GM12891 (cell line): ENCODE data around the gene PPM1F.

ENCODE experiments used
- DNase-seq: peaks from one replicate; pipeline ENCODE4 v3.0.0; 2011; ENCODE audit warnings: low spot score; ENCODE audit not compliant: insufficient read length
- FAIRE-seq: peaks from 2 replicates; lab custom pipeline; 2011; peaks lifted over from hg19 to GRCh38; lab: Jason Lieb, UNC
- PAX5 ChIP-seq: IDR thresholded peaks from 2 replicates; pipeline ENCODE4 v1.6.1; 2011; ENCODE audit warnings: low read length, moderate library complexity, mild to moderate bottlenecking; ENCODE audit not compliant: insufficient read depth, severe bottlenecking
- POLR2A ChIP-seq: IDR thresholded peaks from 2 replicates; pipeline ENCODE4 v1.6.1; 2011; ENCODE audit warnings: low read depth, low read length, control low read depth
- POLR2AphosphoS5 ChIP-seq: IDR thresholded peaks from 2 replicates; pipeline ENCODE4 v1.6.1; 2011; ENCODE audit warnings: low read depth, low read length, control low read depth
- POU2F2 ChIP-seq: IDR thresholded peaks from 2 replicates; pipeline ENCODE4 v1.6.1; 2011; ENCODE audit warnings: low read depth, mild to moderate bottlenecking, control low read depth, low read length, moderate library complexity
- SPI1 ChIP-seq: IDR thresholded peaks from 2 replicates; pipeline ENCODE4 v1.6.1; 2011; ENCODE audit warnings: low read depth, low read length, control low read depth
- TAF1 ChIP-seq: IDR thresholded peaks from 2 replicates; pipeline ENCODE4 v1.6.1; 2011; ENCODE audit warnings: low read depth, low read length, control low read depth

PPM1F gene

DNA sequence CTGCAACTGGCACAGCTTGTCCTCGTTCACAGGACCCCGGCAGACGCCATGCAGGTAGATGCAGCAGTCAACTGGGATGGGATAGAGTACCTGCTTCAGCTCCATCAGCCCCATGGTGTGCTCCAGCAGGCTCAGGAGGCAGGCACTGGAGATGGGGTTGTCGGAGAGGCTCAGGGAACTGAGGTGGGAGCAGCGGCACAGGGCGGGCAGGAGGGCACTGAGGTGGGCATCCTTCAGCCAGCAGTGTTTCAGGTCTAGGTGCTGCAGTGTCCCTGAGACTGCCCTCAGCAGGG lies 38.6 kb upstream of the PPM1F start:
- DNase-seq = no peak
- no peak for FAIRE-seq
- no peak for TF ChIP-seq POLR2A
- no peak for TF ChIP-seq SPI1
- no peak for TF ChIP-seq PAX5
- TF ChIP-seq POLR2AphosphoS5 = no peak
- TF ChIP-seq TAF1 = no peak
- TF ChIP-seq POU2F2 = no peak

DNA sequence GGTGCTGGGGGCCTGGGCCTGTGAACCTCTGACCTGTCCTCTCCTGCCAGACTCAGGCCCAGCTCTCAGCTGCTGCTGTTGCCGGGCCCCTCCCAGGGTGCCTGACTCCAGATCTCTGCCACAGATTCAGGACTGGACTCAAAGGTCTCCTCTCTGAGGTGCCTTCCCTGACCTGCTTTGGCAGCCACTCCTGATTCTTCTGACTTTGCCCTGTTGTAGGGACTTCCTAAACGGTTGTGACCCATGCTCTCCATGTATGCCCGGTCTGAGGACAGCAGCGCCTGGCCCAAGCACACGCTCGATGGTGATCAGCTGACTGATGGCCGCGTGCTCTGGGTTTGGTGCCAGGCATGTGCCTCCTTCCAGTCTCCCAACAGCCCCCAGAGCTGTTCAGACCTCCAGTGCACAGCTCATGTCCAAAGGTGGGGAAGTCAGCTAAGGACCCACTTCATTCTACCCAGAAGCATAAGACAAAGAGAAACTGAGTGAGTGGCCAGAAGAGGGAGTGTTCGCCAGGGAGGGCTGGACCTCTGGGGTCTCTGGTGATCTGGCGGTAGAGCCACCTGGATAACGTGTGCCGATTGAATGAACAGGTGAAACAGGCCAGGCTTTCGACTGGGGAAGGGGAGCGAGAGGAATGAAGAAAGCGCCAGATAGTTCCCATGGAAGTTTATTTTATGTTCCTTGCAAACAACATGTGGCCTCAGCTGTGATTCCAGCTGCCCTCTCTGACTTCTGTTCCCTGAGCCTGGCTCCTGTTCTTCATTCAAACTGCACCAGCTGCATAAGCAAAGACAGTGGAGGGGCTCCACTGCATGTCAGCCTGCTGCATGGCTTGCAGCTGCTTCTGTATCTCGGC lies 38.0 kb upstream of the PPM1F start:
- TF ChIP-seq POU2F2 = no peak
- TF ChIP-seq TAF1 = no peak
- TF ChIP-seq POLR2A = no peak
- TF ChIP-seq SPI1 = no peak
- no peak for TF ChIP-seq POLR2AphosphoS5
- TF ChIP-seq PAX5 = no peak
- DNase-seq (no peak), FAIRE-seq (no peak)

DNA sequence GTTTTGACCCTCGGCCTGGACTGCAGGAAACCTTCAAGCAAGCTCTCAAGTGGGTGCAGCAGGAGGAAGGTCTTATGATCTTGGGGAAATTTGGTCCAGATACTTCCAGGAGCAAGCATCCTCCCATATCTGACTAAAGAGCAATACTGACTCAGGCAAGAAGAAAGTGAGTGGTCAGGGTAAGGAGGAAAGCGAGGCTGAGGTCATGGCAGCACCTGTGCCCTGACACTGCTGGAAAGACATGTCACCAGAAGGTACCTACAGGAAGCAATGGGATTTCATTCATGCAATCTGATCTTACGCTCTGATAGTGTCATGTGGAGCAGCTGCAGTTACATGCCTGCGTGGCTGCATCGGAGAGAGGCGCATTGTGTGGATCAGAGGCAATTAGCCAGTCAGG lies 36.4 kb upstream of the PPM1F start:
- DNase-seq (no peak), FAIRE-seq (no peak)
- TF ChIP-seq SPI1 = no peak
- TF ChIP-seq POLR2A = no peak
- TF ChIP-seq POU2F2 = no peak
- no peak for TF ChIP-seq TAF1
- no peak for TF ChIP-seq POLR2AphosphoS5
- TF ChIP-seq PAX5 = no peak

DNA sequence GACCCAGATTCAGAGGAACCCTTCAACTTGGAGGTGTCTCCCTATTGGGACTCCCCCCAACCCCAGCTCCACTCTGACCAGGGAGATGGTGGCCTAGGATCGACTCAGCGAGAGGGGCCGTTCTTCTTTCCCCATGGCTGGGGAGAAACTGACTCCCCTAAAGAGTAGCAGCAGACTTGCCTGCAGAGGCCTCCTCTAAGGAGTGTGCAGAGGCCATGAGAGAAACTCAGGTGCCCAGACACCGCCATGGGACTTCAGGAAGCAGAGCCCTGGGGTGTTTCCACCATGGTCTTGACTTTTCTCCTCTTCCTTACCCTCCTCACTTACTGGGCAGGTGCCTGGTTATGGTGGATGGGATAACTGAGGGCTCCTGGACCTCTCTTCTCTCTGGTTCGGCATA lies 32.6 kb upstream of the PPM1F start:
- TF ChIP-seq POLR2A (no peak), POLR2AphosphoS5 (no peak), PAX5 (no peak), TAF1 (no peak), SPI1 (no peak), POU2F2 (no peak)
- DNase-seq (no peak), FAIRE-seq (no peak)

DNA sequence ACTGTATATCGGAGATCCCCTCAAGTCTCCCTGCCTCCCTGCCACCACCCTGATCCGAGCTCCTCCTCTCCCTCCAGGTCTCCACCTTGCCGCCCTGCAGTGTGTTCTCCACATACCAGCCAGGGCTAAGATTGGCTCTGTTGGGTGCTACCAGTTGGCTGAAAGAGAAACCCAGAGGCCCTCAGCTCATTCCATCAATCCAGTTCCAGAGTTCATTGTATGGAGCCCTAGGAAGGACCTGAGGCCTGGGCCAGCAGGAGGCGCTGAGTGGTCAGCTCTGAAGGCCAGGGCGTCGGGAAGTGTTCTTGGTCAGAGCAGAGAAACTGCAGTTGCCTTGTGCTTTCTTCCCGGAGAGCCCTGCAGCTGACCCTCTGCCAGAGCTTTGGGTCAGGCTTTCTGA lies 32.1 kb upstream of the PPM1F start:
- DNase-seq = no peak
- TF ChIP-seq SPI1 (no peak), POLR2AphosphoS5 (no peak), POLR2A (no peak), TAF1 (no peak), POU2F2 (no peak), PAX5 (no peak)
- no peak for FAIRE-seq

DNA sequence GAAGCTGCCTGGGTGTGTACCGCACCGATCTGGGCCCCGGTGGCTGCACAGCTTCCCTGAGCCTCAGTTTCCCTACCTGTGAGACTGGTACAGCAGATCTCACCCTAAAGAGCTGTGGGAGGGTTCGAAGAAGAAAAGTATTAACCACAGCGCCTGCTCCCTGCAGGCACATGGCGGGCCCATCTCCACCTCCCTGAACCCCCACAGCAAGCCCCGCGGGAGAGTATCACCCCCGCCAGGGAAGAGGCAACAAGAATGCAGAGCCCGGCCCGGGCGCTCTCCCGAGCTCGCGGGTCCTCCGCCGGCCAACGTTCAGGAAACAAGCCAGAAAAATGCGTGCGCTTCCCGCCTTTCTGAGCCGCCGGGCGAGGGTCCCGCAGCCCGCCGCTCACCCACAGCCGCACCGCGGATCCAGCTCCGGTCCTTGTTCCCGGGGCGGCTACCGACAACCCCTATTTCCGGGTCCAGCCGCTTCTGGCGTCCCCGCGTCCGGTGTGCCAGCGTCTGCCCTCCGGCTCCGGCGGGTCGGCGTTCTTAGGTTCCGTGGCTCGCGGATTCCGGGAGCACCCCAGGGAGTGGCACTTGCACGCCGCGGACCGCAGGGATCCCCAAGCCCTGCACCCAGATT lies 29.8 kb upstream of the PPM1F start, which contains the start of gene TOP3B:
TOP3B (minus strand) TSS at position 450 of the 628 bp plus-strand sequence. CDS start 7,078 bp downstream, outside the sequence.
- TF ChIP-seq POU2F2 (peak; percentile 87), SPI1 (no peak), POLR2AphosphoS5 (peak; percentile 87), POLR2A (peak; percentile 80), PAX5 (peak; percentile 27), TAF1 (peak; percentile 90)
- DNase-seq = peak; percentile 86
- FAIRE-seq = peak; percentile 75

DNA sequence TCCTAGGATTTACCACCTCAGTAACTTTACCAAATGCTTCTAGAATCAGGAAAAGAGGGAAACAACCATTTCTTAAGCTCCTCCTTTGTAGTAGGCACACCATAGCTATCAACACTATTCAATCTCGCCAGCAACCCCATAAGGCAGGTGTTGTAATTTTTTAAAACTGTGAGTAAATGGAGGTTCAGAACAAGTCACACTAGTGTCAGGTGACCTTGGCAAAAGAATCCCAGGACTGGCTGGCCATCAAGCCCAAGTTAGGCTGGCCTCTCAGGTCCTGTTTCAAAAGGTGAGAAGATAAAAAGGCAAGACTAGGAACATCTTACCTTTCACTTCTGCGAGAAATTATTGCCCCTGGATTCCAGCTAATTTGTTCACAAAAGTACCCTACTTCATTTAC lies 29.2 kb upstream of the PPM1F start:
- TF ChIP-seq TAF1 (no peak), POLR2AphosphoS5 (no peak), SPI1 (no peak), POLR2A (no peak), POU2F2 (no peak), PAX5 (no peak)
- FAIRE-seq (no peak), DNase-seq (no peak)

DNA sequence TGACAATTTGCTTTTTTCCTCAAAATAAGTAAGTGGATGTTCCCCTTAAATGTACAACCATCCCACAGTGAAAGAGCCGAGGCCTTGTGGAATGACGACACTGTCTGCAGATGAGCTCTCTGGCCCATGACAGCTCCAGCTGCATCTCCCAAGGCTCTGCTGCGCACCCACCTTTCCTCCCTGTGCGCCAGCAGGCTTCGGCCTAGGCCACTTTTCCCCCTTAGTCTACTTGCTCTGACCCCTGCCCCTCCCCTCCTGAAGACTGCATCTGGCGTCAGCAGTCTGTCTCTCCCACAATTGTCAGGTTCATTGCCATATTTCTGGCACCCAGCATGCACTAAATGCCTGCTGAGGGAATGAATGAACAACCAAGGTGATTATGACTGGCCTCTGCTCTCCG lies 27.9 kb upstream of the PPM1F start:
- DNase-seq (no peak), FAIRE-seq (no peak)
- TF ChIP-seq POLR2A = no peak
- no peak for TF ChIP-seq SPI1
- TF ChIP-seq POU2F2 = no peak
- TF ChIP-seq POLR2AphosphoS5 = no peak
- TF ChIP-seq TAF1 = no peak
- no peak for TF ChIP-seq PAX5

DNA sequence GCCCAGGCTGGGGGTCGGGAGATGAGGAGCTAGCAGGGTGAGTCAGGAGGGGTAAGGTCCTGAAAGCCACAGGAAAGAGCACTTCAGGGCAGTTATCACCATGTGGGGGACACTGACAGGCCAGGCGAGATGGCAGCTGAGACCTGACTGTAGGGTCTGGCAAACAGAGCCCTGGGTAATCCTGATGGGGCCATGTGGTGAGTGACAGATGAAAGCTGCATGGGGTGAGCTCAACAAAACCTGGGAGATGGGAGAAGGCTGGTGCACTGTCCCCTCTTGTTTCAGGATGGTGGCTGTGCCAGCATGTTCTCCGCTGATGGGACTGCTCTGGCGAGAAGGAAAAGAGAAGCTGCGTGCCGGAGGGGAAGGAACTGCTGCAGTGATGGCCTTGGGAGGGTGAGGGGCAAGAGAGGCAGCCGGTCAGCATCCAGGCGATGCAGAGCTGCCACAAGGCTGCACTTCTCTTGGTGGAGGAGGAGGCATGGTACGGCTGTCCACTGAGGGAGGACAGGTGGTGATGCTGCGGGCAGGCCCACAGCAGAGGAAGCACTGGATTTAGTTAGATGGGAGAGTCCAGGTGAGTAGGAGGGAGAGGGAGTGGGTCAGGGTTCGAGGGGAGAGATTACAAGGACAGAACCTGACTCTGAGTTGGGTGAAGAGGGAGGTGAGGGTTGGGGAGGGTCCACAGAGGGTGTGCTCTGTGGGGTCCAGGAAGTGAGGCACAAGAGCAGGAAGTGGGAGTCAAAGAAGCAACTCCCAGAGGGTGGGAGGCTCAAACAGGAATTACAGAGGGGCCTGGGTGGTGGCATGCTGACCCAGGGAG lies 26.1 kb upstream of the PPM1F start:
- DNase-seq (no peak), FAIRE-seq (no peak)
- TF ChIP-seq POLR2AphosphoS5 (no peak), TAF1 (no peak), POLR2A (no peak), SPI1 (no peak), POU2F2 (no peak), PAX5 (no peak)
